Measurements from ENCODE around the gene LMF1.

The LMF1 gene

GRCh38 chr16:984736-985636 lies 14.2 kb upstream of the LMF1 start:
- DNase-seq (ENCODE audit: low spot score): no peak

GRCh38 chr16:984121-984694 lies 13.4 kb upstream of the LMF1 start:
- DNase-seq (ENCODE audit: low spot score): no peak

GRCh38 chr16:983044-984030 lies 12.6 kb upstream of the LMF1 start:
- no peak for DNase-seq (ENCODE audit: low spot score)

DNA sequence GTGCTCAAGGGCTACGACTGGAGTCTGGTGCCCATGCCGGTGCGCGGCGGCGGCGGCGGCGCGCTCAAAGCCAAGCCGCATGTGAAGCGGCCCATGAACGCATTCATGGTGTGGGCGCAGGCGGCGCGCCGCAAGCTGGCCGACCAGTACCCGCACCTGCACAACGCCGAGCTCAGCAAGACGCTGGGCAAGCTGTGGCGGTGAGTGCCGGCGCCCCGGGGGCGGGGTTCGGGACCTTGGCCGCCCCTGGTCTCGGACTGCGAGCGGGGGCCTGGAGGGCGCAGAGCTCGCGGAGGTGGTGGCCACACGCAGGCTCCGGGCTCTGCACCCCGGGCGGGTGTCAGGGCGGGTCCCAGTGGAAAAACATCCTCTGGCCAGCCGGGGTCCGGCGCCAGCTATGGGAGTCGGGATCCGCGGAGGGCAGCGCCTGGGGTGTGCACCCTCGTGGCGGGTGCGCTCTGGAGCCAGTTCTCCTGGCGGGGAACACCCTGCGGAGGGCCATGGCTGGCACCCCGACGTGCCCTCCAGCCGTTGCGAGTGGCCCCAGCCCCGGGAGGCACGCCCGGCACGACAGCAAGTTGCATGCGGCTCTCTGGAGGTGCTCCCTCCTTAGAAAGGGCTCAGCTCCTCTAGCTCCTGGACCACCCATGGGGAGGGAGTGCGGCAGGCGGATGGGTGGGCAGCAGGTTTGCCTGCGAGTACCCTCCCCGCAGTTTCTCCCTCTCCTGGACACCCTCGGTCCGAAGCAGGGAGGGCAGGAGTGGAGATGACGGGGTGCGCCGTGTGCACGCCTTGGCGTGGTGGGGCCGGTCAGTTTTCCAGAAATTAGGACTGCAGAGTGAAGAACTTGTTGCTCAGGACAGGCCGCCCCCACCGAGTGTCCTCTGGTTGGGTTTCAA lies 11.6 kb upstream of the LMF1 start:
- DNase-seq (ENCODE audit: low spot score): no peak

DNA sequence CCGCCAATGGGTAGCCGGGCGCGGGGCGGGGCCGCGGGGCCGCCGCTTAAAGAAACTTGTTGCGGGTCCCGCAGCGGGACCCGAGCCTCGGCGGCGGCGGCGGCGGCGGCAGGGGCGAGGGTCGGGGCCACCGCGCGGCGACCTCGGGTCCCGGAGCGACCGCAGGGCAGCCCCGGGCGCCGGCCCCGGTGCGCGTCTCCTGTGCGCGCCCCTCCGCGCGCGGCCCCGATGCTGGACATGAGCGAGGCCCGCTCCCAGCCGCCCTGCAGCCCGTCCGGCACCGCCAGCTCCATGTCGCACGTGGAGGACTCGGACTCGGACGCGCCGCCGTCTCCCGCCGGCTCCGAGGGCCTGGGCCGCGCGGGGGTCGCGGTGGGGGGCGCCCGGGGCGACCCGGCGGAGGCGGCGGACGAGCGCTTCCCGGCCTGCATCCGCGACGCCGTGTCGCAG lies 10.9 kb upstream of the LMF1 start, which contains the start of gene SOX8:
Gene SOX8, plus strand, starts transcription at position 76 of the 450 bp plus-strand sequence. Its CDS starts 153 bp downstream, at position 229.
- no peak for DNase-seq (ENCODE audit: low spot score)

DNA sequence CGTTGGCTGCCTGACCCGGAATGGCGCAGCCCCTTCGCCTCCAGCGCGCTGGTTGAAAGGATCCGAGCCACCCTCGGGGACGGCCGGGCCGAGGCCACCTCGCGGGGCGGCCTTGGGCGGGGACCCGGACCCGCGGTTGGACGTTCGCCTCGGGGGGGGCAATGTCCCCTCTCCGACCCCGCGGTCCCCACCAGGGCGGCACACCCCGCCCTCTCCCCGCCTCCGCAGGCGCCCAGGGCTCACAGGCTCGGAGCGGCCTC lies 9.7 kb upstream of the LMF1 start:
- DNase-seq (ENCODE audit: low spot score): no peak

GRCh38 chr16:979859-980594 lies 9.2 kb upstream of the LMF1 start:
- no peak for DNase-seq (ENCODE audit: low spot score)

- no peak for DNase-seq (ENCODE audit: low spot score)
These were observed 8.4 kb upstream of the LMF1 start for GRCh38 chr16:979147-979546.

DNA sequence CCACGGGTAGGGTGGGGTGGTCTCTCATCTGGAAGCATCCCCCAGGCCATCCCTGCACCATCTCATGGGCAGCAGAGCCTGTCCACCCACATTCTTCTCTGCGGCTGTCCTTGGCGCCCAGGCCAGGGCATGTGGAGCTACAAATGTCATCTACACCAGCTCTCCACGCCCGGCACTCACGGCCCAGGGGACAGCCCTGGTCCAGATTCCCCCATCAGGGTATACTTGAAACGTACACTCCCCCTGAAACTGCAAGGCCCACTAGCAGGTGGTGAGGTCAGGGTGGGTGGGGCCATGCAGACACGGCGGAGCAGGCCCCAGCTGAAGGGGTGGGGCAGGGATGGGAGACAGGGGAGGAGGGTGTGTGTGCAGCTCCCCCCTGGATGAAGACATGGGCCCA lies 7.6 kb upstream of the LMF1 start:
- no peak for DNase-seq (ENCODE audit: low spot score)

DNA sequence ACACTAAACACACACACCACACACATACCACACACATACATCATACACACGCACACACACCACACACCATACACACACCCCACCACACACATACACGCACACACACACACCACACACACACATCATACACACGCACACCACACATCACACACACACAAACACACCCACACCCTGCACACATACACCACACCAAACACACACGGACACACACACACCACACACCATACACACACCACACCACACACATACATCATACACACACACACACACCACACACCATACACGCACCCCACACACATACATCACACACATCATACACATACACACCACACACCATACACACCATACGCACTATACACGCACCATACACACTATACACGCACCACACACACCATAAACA lies 7.1 kb upstream of the LMF1 start:
- DNase-seq (ENCODE audit: low spot score): no peak

DNA sequence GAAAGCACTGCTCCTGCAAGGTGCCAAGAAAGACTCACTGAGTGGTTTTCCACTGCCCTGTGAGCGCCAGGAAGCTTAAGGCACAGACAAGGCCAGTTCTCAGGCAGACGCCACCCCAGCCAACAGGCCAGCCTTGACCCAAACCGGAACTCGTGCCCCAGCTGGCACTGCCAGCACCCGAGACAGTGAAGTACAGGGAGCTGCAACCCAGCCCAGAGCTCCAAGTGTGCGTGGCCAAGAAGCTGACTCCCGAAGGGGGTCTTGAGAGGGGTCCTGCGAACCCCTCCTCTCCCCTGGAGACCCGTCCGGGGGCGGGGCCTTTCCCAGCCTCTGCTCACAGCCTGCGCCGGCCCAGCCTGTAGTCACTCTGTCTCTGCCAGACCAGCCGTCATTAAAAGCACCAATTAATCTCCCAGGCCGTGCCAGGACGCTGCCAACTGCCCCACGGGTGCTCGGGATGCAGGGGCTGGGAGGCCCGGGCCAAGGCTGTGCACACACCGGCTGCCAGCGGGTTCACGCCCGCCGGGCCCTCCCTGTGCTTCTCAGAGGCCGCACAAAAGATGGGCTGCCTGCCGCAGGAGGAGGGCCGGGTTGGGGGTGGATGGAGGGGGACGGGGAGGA lies 6.4 kb upstream of the LMF1 start:
- no peak for DNase-seq (ENCODE audit: low spot score)

GRCh38 chr16:976389-976931 lies 5.7 kb upstream of the LMF1 start:
- no peak for DNase-seq (ENCODE audit: low spot score)

DNA sequence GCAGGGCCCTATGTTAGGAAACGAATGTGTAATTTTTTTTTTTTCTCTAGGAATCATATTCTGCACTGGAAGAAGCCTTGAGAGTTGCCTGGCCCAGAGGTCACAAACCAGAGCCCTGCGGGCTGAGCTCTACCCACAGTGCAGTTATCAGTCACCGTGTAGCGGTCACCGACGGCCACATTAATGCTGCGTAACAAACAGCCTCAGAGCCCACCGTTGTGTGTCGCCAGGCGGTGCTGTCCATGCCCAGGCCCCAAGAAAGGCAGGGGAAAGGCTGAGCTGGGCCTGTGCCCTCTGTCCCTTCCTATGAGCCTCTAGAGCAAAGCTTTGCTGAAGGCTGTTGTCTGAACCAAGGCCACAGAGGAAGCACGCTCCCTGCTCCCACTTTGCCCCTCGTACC lies 4.5 kb upstream of the LMF1 start:
- DNase-seq (ENCODE audit: low spot score): no peak

DNA sequence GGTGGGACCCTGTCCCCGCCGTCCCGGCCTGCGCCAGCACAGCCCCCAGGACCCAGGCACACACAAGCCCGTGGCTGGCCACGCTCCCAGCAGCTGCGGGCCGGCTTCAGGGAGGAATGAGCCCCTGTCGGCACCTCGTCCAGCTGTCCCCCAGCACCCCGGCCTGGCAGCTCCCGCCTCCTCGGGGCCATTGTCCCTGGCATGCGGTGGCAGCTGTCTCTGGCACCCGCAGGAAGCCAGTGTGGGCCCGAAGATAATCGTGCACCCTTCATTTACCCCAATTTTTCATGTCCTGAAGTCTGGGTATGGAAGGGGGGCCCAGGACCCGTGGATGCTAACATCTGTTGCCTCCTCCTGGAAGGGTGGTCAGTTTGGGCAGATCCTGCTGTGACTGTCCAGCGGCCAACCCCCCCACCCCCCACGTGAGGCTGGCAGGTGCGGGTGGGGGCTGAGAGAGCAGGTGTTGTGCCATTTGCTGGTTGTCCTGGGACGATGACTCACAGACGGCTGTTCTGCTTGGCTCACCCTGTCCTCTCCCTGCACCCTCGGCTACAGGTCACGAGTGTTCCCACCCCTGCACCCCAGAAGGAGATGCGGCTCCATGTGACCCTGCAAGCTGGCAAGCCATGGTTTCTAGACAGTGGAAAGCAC lies 4.0 kb upstream of the LMF1 start:
- DNase-seq (ENCODE audit: low spot score): no peak

GRCh38 chr16:974001-974601 lies 3.3 kb upstream of the LMF1 start:
- no peak for DNase-seq (ENCODE audit: low spot score)

DNA sequence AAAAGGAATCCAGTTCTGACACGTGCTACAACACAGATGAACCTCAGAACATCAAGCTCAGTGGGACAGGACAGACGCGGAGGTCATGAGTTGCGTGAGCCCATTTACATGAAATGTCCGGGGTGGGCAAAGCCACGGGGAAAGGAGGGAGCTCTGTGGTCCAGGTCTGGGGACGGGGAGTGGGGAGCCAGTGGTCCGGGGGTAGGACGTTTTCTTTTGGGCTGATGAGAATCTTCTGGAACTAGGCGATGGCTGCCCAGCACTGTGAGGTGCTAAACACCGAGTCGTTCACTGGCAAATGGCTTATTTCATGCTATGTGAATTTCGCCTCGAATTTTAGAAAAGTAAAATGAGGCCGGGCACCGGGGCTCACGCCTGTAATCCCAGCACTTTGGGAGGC lies 2.6 kb upstream of the LMF1 start:
- no peak for DNase-seq (ENCODE audit: low spot score)

DNA sequence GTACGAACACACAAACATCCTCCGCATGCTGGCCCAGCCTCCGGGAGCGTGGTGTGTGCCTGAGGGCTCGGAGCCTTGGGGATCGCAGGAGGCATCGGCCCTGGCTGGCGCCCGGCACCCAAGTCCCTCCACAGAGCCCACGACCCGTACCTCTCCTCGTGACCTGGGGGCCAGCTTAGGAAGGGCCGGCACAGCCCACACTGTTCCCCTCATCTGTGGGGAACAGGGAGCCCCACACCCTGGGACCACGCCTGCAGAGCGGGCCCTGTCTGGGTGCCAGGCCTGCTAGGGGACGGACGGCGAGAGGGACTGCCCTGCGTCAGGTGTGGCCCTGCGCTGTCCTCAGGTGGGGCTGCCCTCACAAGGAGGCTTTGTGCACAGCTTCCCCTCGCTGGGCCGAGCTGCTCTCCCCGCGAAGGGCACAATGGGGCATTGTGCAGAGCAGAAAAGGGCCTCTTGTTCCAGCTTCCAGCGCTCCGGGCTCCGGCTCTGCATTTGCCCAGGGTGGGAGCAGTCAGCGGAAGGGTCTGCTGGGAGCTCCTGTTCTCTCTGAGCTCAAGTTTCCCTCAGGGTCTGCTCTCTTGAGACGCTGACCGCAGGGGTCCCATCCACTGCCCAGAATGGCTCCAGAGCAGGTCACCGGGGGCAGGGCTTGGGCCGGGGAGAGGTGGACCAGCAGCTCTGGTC lies 1.7 kb upstream of the LMF1 start:
- DNase-seq (ENCODE audit: low spot score): no peak

- no peak for DNase-seq (ENCODE audit: low spot score)
These were observed 1.2 kb upstream of the LMF1 start for GRCh38 chr16:971981-972315.

- no peak for DNase-seq (ENCODE audit: low spot score)
These were observed 760 bp upstream of the LMF1 start for GRCh38 chr16:971582-971905.

Measured in hematopoietic multipotent progenitor cell treated with erythropoietin and hydrocortisone succinate and interleukin-3 and kit ligand, for 17 days (in vitro differentiated cells).